ENCODE measurements around the gene SLC7A8. TPM values are rescaled to one million over a fixed set of nuclear protein-coding genes. Genes with fewer than 3 reads are reported as not detected.

The SLC7A8 gene
- total RNA-seq, 2 experiments from 2014 or later = 0.73 to 0.80 TPM

DNA sequence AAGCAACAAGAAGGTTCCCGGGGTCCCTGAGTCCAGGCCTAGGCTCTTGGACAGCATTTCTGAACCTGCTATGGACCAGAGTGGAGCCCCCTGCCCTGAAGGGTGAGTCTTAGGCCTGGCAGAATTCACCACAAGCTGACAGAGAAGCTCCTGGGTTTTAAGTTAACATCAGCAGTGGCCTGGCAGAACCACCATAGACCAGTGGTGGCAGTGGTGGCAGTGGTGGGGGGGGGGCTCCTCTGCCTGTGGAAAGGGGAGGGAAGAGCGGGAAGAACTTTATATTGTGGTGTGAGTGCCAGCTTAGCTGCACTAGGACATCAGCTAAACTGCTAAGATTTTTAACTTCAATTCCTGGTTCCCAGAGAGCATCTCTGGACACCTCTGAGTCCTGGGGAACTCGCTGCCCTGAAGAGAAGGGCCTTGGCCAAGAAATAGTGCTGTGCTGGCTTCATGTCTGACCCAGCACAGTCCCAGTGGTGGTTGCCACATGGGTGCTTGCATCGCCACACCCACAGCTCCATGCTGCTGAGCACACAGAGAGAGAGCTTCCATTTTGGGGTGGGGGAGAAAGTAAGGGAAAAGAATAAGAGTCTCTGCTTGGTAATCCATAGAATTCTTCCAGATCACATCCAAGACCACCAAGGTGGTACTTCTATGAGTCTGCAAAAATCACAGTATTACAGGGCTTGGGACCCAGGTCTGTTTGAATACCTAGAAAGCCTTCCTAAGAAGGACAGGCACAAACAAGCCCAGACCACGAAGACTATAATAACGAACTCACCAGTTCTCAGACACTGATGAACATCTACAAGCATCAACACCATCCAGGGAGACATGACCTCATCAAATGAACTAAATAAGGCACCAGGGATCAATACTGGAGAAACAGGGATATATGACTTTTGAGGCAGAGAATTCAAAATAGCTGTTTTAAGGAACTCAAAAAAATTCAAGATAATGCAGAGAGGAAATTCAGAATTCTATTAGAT, 33.9 kb upstream of the SLC7A8 start:
- CTCF ChIA-PET = no interaction called here
- TF ChIP-seq, protein P1, sequence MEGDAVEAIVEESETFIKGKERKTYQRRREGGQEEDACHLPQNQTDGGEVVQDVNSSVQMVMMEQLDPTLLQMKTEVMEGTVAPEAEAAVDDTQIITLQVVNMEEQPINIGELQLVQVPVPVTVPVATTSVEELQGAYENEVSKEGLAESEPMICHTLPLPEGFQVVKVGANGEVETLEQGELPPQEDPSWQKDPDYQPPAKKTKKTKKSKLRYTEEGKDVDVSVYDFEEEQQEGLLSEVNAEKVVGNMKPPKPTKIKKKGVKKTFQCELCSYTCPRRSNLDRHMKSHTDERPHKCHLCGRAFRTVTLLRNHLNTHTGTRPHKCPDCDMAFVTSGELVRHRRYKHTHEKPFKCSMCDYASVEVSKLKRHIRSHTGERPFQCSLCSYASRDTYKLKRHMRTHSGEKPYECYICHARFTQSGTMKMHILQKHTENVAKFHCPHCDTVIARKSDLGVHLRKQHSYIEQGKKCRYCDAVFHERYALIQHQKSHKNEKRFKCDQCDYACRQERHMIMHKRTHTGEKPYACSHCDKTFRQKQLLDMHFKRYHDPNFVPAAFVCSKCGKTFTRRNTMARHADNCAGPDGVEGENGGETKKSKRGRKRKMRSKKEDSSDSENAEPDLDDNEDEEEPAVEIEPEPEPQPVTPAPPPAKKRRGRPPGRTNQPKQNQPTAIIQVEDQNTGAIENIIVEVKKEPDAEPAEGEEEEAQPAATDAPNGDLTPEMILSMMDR (IDR thresholded peaks at IDR 0.05) = no peak
- Mint-ChIP-seq H3K27me3 (peaks cover 39% of the 10 kb centered on the region), H3K27ac (no peak overlapping the region), H3K4me3 (no peak overlapping the region), H3K4me1 (ENCODE audit: low read depth) (no peaks in the 10 kb centered on the region), H3K36me3 (ENCODE audit: low read depth) (no peaks in the 10 kb centered on the region), H3K9me3 (no peaks in the 10 kb centered on the region)
- POLR2A ChIA-PET = no interaction called here
- intact Hi-C loops (cut with DNase I, micrococcal nuclease) = no loop called here
- no peaks in the 10 kb centered on the region for H3K9me3 ChIP-seq (ENCODE audit: control insufficient read depth in 1 of 2, insufficient read depth in 1 of 2, low read length in 2 of 2)
- H3K36me3 ChIP-seq (ENCODE audit: insufficient read depth, low read length) = no peaks in the 10 kb centered on the region
- no peaks in the 10 kb centered on the region for H3K4me1 ChIP-seq (ENCODE audit: insufficient read depth, low read length)
- H3K4me3 ChIP-seq (ENCODE audit: low read length) = no peak overlapping the region
- DNase-seq (no peak), ATAC-seq (ENCODE audit: poor library complexity) (no peak)
- peaks cover 0 to 3% of the 10 kb centered on the region in 2 experiments for H3K27me3 ChIP-seq (ENCODE audit: control insufficient read depth in 1 of 2, insufficient read depth in 2 of 2, low read length in 2 of 2)
- no peak overlapping the region for H3K27ac ChIP-seq (ENCODE audit: low read depth in 1 of 2, low read length in 2 of 2)

DNA sequence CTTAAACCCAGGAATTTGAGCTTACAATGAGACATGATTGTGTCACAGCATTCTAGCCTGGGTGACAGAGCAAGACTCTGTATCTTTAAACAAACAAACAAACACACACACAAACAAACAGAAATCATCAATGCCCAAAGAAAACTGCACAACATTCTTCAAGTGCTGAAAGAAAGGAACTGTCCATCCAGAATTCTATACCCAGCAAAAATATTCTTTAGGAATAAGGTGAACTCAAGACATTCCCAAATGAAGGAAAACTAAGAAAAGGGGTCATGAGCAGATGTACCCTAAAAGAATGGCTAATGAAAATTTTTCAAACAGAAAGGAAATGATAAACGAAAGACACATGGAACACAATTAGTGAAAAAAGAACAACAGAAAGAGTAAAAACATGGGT, 32.0 kb upstream of the SLC7A8 start:
- intact Hi-C loops (cut with DNase I, micrococcal nuclease) = no loop called here
- Mint-ChIP-seq H3K9me3 (no peaks in the 10 kb centered on the region), H3K4me3 (no peak overlapping the region), H3K4me1 (ENCODE audit: low read depth) (no peaks in the 10 kb centered on the region), H3K27me3 (peaks cover 33% of the 10 kb centered on the region), H3K27ac (no peak overlapping the region), H3K36me3 (ENCODE audit: low read depth) (no peaks in the 10 kb centered on the region)
- H3K4me3 ChIP-seq (ENCODE audit: low read length) = no peak overlapping the region
- no peak overlapping the region for H3K27ac ChIP-seq (ENCODE audit: low read depth in 1 of 2, low read length in 2 of 2)
- CTCF ChIA-PET = no interaction called here
- no peaks in the 10 kb centered on the region for H3K36me3 ChIP-seq (ENCODE audit: insufficient read depth, low read length)
- no peaks in the 10 kb centered on the region for H3K4me1 ChIP-seq (ENCODE audit: insufficient read depth, low read length)
- H3K9me3 ChIP-seq (ENCODE audit: control insufficient read depth in 1 of 2, insufficient read depth in 1 of 2, low read length in 2 of 2) = no peaks in the 10 kb centered on the region
- DNase-seq (no peak), ATAC-seq (ENCODE audit: poor library complexity) (no peak)
- TF ChIP-seq, protein P1 (IDR thresholded peaks at IDR 0.05) = no peak
- peaks cover 0 to 3% of the 10 kb centered on the region in 2 experiments for H3K27me3 ChIP-seq (ENCODE audit: control insufficient read depth in 1 of 2, insufficient read depth in 2 of 2, low read length in 2 of 2)
- POLR2A ChIA-PET = no interaction called here

DNA sequence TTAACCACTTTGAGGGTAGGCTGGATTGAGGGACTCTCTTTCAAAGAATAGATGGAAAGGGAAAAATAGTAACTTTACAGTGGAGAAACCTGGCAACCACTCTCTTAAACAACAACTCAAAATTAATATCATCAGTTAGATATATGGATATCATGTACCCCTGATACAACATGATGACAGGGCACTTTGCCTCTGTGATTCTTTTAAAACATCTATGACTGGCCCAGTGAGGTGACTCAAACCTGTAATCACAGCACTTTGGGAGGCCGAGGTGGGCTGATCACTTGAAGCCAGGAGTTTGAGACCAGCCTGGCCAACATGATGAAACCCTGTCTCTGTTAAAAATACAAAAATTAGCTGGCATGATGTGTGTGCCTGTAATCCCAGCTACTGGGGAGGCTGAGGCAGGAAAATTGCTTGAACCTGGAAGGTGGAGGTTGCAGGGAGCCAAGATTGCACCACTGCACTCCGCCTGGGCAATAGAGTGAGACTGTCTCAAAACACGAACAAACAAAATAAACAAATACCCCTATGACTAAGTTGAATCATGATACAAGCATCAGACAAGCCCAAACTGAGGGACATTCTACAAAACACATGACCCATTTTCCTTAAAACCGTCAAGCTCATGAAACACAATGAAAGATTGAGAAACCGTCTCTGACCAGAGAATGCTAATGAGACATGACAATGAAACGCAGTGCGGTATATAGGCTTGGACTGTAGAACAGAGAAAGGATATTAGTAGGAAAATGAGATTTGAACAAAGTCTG, 26.4 kb upstream of the SLC7A8 start:
- H3K4me1 ChIP-seq (ENCODE audit: insufficient read depth, low read length) = no peaks in the 10 kb centered on the region
- H3K27ac Mint-ChIP-seq = no peak overlapping the region
- H3K4me1 Mint-ChIP-seq (ENCODE audit: low read depth) = no peaks in the 10 kb centered on the region
- no peaks in the 10 kb centered on the region for H3K9me3 ChIP-seq (ENCODE audit: control insufficient read depth in 1 of 2, insufficient read depth in 1 of 2, low read length in 2 of 2)
- no peaks in the 10 kb centered on the region for H3K36me3 ChIP-seq (ENCODE audit: insufficient read depth, low read length)
- H3K9me3 Mint-ChIP-seq = no peaks in the 10 kb centered on the region
- H3K4me3 ChIP-seq (ENCODE audit: low read length) = no peak overlapping the region
- ChIA-PET POLR2A (no interaction called here), CTCF (no interaction called here)
- DNase-seq = no peak
- peaks cover 3 to 8% of the 10 kb centered on the region in 2 experiments for H3K27me3 ChIP-seq (ENCODE audit: control insufficient read depth in 1 of 2, insufficient read depth in 2 of 2, low read length in 2 of 2)
- no peak overlapping the region for H3K27ac ChIP-seq (ENCODE audit: low read depth in 1 of 2, low read length in 2 of 2)
- peaks cover 40% of the 10 kb centered on the region for H3K27me3 Mint-ChIP-seq
- intact Hi-C loops (cut with DNase I, micrococcal nuclease) = no loop called here
- H3K36me3 Mint-ChIP-seq (ENCODE audit: low read depth) = no peaks in the 10 kb centered on the region
- ATAC-seq (ENCODE audit: poor library complexity) = no peak
- TF ChIP-seq, protein P1 (IDR thresholded peaks at IDR 0.05) = no peak
- no peak overlapping the region for H3K4me3 Mint-ChIP-seq
